GM10248 (cell line): ENCODE data around the gene BMP8B.

ENCODE experiments used
- CTCF ChIA-PET: fragments of 300-600 bp; sonication (Branson Sonifier 250); formaldehyde crosslinking; extraction: SDS; loops from one replicate; lab custom pipeline; 2021; ENCODE audit warnings: antibody characterized with exemption; lab: Yijun Ruan, JAX
- POLR2A ChIA-PET: fragments of 350-650 bp; sonication (Branson Sonifier 250); formaldehyde crosslinking; extraction: SDS; loops from one replicate; lab custom pipeline; 2020; ENCODE audit warnings: antibody characterized with exemption; lab: Yijun Ruan, JAX
- DNase-seq: peaks from one replicate; pipeline ENCODE4 v3.0.0; 2012; ENCODE audit errors: extremely low spot score
- CTCF ChIP-seq: IDR thresholded peaks from 2 replicates; pipeline ENCODE4 v1.5.1; 2012; ENCODE audit warnings: mild to moderate bottlenecking, low read depth; ENCODE audit errors: extremely low read depth, missing control alignments, control extremely low read depth

BMP8B gene

DNA sequence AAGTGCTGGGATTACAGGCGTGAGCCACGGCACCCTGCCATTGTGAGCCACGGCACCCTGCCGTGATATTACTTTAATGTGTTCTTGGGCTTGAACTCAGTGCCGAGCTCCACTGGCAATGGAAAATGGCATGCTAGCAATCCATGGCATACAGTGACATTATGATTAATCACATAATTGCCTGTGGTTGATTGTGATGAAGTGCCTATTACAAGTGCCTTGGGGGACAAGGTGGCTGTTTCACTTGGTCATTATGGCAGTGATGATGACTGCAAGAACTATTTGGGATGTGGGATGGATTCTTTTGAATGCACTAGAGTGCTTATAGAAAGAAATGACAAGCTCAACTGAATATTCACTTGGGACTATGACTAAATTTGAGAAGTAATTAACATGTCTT is 75.1 kb downstream of the BMP8B start:
- POLR2A ChIA-PET: no interaction called here
- TF ChIP-seq CTCF: no peak
- no peak for DNase-seq
- CTCF ChIA-PET: interaction anchor here (0.9 to 5.6 kb wide), 4 partner anchors 12 to 175 kb away, joined by 4 to 32 read pairs (median 6); partner anchors contain the start of gene NT5C1A

- CTCF ChIA-PET: interaction anchor here (1.2 to 3.6 kb wide), 7 partner anchors 8 to 133 kb away, joined by 3 to 15 read pairs (median 6); partner anchors contain the start of gene NT5C1A
- DNase-seq: no peak
- POLR2A ChIA-PET: no interaction called here
- no peak for TF ChIP-seq CTCF
Observed at GRCh38 chr1:39711966-39712340, 76.7 kb downstream of the BMP8B start.

DNA sequence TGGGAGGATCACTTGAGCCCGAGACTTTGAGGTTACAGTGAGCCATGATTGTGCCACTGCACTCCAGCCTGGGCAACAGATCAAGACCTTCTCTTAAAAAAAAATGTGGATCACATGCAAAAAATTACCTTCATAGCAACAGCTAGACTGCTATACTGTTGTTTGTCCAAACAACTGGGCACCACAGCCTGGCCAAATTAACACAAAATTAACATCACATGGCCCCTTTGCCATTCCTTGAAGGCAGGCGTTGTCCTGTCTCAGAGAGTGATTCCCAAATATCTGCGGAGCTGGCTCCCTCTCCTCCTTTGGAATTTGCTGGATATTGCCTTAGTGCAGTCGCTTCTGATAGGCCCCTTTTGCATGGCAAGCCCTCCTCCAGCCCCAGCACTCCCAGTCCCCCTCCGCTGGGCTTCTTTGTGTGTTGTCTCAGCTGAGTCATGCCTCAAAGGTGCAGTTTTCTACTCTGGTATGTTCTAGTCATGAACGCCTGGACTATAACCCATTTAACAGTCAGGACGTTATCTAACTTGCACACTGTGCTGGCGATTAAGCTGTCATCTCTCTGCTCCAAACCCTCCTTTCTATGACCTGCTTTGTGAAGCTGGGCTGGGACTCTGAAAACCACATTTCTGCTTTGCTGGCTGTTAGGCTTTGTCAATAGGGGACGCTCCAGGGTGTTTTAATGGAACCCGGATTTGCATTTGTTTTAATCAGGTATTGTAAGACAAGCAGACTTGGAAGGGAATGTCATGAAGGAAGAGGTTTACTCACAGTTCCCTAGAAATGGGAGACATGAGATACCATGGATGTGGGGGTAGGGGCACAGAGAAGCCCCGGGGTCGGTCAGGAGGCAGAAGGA is 77.3 kb downstream of the BMP8B start:
- DNase-seq: no peak
- ChIA-PET POLR2A (no interaction called here), CTCF (interaction anchor here (1.0 to 3.6 kb wide), 7 partner anchors 9 to 89 kb away, joined by 3 to 15 read pairs (median 6); partner anchors contain the start of gene NT5C1A)
- TF ChIP-seq CTCF: no peak

GRCh38 chr1:39707506-39707905 is 81.2 kb downstream of the BMP8B start:
- POLR2A ChIA-PET: no interaction called here
- TF ChIP-seq CTCF: no peak
- DNase-seq: no peak
- CTCF ChIA-PET: interaction anchor here (1.4 kb wide), 1 partner anchor 97 kb away, joined by 3 read pairs; no protein-coding TSS in a partner anchor
